ENCODE data around the gene GIPC3.
"Not testable (repeated sequence)": the region's sequence is repeated elsewhere in the genome, so short reads cannot be mapped to it uniquely, and the experiment has no call there.

GIPC3 gene

DNA sequence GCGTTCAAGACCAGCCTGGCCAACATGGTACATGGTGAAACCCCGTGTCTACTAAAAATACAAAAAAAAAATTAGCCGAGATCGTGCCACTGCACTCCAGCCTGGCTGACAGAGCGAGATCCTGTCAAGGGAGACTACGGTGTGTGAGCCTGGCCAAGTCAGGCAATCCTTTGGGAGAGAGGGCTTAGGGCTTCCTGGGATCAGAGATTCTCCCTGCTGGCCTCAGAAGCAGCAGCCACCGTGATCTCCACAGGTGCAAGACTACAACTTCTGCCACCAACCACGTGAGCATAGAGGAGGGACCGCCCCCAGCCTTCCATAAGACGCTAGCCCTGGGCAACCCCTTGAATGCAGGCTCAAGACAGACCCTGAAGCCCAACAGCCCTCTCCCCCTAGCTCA is 35.5 kb upstream of the GIPC3 start:
- FAIRE-seq (no peak), DNase-seq (ENCODE audit: insufficient read length, low spot score) (no peak)

DNA sequence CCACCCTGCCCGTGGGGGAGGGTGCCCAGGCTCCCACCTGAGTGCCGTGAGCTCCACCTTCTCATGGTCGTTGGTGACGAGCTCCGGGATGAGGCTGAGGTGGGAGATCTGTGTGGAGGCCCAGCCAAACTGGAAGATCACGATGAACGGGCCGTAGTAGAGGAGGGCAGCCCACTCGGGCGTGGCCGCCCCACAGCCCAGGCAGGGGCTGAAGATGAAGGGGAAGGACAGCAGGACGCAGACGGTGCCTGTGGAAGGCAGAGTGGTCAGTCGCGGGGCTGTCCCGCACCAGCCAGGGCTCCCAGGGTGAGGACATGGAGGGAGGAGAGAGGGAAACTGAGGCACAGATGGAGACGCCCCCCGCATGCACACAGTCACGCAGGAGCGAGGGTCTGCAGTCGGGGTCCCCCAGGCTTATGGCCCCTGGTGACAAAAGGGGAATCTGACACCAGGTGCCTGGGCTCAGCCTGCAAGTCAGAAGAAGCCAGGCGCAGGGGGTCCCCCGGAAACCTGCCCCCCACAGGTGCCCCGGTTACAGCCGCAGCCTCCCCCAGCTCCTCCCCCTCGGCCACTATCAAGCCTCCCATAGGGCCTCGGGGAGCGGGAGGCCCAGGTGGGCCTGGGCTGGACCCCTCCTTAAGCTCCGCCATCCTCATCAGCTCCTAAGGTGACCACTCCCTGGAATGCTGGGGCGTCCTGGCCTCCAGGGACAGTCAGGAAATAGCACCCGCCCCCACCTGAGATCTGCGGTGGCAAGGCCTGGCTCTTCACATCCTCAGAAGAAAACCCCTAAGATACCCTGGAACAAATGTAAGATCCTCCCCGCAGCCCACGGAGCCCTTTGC is 34.1 kb upstream of the GIPC3 start:
- FAIRE-seq: no peak
- DNase-seq (ENCODE audit: insufficient read length, low spot score): no peak

DNA sequence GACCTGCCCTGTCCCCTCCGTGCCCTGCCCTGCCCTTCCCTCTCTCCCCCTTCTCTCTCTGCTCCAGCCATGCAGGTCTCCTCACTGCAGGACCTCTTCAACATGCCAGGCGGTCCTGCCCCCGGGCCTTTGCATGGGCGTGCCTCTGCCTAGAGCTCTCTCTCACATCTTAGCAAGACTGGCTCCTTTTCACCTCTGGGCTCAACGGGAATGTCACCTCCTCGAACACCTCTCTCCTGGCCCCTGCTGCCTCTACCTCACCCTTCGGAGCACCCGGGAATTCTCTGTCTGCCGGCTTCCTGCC is 33.5 kb upstream of the GIPC3 start:
- FAIRE-seq: no peak
- DNase-seq (ENCODE audit: insufficient read length, low spot score): no peak

DNA sequence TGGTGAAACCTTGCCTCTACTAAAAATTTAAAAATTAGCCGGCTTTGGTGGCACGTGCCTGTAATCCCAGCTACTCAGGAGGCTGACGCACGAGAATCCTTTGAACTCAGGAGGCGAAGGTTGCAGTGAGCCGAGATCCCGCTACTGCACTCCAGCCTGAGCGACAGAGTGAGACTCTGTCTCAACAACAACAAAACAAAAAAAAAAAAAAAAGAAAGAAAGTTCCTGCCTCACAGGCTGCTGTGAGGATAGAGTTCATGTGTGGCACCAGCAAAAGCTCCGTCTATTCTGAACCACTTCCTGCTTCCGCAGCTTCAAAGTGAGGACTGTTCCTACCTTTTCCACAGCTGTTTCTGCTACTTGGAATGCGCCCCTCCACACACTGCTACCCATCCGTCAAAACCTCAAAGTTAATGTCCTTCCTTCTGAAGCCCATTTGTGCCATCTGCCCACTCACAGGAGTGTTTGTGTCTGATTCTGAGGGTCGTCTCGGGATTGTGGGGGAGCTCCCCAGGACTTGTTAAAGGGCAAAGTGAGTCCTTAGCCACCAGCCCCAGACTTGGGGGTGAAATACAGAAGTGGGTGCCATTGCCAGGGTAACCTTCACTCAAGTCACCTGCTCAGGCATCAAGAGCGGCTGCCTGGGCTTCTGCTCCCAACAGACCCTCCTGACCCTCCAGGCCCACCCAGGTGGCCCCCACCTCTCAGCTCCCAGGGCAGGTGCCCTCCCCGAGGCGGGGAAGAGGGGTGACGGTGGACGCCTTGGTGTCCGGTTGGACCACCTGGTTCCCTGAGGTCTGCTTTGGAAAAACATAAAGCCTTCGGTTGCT is 30.8 kb upstream of the GIPC3 start:
- peak; percentile 87 for FAIRE-seq
- DNase-seq (ENCODE audit: insufficient read length, low spot score): no peak

DNA sequence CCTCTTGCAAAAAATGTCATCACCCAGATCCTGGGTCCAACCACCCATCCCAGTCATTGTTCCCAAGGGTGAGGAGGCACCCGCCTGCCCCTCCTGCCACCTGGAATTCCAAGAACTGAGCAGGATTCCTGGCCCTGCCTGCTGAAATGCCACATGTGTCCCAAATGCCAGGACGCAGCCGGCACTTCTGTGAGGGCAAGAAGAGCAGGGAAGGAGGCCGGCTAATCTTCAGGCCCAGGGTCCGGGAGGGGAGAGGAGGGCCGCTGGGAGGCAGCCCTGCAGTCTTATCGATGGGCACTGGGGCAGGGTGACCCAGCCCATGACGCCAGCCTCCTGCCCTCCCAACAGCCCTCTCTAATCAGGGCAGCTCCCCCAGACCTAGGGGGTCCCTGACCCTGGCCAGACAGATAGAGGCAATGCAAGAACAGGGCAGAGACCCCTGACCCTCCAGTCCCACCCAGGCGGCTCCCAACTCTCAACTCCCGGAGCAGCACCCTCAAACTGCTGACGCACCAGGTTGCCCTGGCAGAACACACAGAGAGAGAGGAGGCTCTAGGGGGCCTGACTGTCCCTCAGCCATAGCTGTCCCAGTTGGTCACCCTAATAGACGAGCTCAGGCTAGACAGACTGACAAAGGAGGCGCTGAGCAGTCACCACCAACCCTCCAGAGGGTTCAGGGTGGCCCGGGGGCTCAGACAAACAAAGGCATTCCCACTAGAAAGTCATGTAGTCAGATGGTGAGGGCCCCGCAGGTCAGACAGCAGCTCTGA is 29.4 kb upstream of the GIPC3 start:
- FAIRE-seq (no peak), DNase-seq (ENCODE audit: insufficient read length, low spot score) (no peak)

DNA sequence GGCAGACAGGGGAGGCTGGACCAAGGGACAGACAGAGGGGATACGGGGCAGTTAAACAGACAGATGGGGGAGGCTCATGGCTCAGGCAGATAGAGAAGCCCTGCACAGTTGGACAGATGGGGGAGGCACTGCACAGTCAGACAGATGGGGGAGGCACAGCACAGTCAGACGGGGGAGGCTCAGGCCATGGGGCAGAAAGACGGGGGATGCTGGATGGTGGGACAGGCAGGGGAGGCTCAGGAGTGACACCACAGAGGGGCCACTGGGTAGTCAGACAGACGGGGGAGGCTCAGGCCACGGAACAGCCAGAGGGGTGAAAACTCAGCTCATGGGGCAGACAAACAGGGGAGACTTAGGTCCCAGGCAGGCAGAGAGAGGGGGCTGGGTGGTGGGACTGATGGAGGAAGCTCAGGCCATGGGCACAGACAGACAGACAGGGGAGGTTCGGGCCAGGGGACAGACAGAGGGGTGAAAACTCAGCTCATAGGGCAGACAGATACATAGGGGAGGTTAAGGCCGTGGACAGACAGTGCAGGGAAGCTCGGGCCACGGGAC is 28.8 kb upstream of the GIPC3 start:
- no peak for FAIRE-seq
- no peak for DNase-seq (ENCODE audit: insufficient read length, low spot score)

DNA sequence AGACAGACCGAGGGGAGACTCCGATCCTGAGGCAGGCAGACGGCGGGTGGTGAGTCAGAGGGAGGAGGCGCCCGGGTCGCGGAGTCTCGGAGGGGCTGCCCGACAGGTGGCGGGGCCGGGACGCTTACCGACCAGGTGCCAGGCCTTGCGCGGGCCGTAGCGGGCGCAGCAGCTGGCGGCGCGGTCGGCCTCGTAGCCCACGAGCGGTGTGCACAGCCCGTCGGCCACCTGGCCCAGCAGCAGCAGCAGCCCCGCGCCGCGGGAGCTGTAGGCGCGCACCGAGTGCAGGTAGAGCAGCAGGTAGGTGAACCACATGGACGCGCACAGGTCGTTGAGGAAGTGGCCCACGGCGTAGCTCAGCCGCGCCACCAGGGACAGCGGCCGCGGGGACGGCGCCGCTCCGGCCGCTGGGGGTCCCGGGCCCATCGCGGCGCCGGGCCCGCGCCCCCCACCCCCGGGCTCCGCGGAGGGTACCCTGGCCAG is 28.3 kb upstream of the GIPC3 start:
- no peak for FAIRE-seq
- no peak for DNase-seq (ENCODE audit: insufficient read length, low spot score)

DNA sequence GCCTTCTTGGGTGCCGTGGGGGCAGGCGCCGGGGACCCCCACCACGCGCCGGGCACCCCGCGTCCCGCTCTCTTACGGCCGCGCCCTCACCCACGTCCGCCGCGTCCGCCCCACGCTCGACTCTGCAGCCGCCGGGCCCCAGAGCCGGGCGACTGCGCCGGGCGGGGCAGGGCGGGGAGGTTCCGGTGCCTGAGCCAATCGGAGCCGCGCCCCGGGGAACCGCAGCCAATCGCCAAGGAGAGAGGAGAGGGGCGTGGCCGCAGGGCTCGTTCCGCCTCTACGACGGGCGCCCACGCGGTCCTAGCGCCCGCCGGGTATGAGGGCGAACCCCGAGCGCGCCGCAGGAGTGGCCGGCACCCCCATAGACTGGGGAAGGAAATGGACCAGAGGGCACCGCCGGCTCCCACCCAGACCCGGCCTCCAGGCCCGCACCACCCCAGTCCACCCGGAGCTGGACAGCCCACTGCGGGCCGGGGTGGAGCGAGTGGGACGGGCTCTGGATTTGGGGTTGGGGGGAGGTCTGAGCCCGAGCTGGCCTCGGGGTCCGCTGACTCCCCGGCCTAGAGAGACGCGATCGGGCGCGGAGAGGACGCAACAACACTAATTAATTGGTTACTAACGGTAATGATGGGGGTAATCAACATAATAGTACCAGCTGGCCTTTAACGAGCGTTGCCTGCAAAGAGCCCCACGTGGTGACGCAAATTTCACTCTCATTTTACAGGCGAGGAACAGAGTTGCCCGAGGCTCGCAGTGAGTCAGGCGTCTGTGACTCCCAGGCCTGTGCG is 27.6 kb upstream of the GIPC3 start, which contains the start of gene MFSD12:
Gene MFSD12, minus strand, starts transcription at position 126 of the 788 bp plus-strand sequence. CDS start 183 bp downstream, outside the sequence.
- DNase-seq (ENCODE audit: insufficient read length, low spot score) (peak; percentile 100), FAIRE-seq (peak; percentile 94)

DNA sequence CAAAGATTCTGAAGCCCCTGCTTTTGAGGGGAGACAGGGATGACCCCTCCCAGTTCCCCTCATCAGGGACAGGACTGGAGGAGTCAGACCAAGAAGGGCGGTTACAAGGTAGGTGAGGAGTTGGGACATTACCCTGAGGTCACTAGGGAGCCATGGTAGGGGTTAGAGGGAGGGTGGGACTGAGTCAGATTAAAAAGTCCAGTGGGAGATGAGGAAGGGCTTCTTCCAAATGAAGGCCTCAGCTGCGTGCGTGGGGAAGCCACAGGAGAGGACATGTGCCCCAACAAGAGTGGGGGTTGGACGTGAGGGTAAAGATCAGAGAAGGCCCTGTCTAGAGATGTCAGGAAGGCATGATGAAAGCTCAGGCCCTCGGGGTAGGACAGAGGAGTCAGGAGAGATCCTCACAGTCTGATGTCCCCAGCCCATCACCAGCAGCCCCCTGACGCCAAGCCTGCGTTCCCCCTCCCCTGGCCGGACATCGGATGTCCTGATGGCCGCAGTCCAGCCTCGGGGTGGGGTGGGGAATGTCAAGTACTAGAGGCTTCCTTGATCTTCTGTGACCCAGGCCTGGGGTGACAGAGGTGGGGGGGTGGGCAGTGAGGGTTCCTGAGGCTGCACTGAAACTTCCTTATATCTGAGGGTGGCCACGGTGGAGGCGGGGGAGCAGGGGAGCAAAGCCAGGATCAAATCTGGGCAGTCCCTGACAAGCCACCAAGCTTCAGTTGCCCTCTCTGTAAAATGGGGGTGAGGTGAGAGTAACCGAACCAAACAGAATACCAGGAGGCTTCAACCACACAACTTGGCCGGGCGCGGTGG is 21.4 kb upstream of the GIPC3 start:
- no peak for DNase-seq (ENCODE audit: insufficient read length, low spot score)
- FAIRE-seq: no peak

DNA sequence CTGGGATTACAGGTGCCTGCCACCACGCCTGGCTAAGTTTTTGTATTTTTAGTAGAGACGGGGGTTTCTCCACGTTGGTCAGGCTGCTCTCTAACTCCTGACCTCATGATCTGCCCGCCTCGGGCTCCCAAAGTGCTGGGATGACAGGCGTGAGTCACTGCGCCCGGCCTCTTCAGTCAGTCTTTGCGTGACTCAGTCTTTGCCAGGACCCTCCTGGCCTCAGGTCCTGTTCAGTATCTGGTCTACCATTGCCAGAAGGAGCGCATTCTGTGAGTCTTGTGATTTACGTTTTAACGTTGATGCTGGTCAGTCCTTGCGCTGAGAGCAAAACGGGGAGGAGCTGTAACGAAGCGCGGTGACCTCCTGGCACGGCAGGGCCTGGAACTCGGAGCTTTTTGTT is 20.1 kb upstream of the GIPC3 start:
- no peak for FAIRE-seq
- DNase-seq (ENCODE audit: insufficient read length, low spot score): no peak

DNA sequence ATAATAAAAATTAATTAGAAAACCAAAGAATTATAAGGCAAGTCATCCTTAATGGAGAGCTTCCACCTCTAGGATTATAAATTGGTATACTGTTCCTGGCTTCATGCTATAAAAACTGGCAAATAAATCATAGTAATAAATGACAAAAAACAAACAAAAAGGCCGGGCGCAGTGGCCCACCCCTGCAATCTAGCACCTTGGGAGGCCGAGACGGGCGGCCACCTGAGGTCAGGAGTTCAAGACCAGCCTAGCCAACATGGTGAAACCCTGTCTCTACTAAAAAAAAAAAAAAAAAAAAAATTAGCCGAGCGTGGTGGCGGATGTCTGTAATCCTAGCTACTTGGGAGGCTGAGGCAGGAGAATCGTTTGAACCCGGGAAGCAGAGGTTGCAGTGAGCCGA is 15.2 kb upstream of the GIPC3 start:
- not testable (repeated sequence) for FAIRE-seq; DNase-seq (ENCODE audit: insufficient read length, low spot score)

DNA sequence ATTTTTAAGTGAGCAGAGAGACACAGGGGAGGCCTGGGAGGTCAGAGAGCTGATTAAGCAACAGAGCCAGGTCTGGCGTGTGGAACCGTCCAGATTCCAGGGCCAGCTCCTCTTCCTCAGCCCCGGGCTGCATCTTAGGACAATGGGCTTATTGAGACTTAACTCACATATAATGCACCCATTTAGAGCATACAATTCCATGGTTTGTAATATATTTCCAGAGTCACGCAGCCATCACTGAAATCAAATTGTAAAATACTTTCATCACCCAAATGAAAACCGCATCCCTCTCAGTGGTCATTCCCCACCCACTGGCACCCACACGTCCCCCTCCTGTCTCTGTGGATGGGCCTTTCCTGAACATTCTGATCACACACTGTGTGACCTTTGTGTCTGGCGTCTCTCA is 14.7 kb upstream of the GIPC3 start:
- no peak for DNase-seq (ENCODE audit: insufficient read length, low spot score)
- no peak for FAIRE-seq

DNA sequence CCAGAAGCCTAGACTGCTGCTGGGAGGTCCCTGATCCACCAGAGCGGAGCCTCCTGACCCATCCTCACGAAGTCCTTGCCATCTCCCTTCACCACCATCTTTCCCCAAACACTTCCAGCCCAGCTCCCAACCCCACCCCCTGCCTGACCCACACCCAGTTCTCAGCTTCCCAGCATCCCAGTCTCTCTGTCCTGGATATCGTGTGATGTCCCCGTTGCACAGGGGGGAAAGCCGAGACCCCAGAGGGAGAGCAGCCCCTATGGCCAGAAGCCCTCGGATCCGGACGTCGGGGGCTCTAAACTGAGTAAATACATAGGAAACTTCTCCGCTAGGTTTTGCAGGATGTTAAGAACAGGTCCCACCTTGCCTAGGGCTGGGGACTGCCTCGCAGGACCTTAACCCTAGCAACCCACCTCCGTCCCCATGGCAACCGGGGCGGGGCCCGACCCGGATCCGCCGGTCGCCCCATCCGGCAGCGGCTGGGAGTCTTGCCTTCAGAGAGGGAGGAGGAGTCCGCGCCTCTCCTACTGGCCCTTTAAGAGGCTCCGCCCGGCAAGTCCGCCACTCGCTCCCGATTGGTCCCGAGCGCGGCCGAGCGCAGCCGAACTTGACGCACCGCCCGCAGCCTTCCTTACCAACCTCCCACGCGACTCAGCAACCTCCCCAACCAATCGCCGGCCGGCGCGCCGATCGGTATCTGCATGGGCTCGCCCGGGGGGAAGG is 13.0 kb upstream of the GIPC3 start:
- DNase-seq (ENCODE audit: insufficient read length, low spot score) (peak; percentile 98), FAIRE-seq (peak; percentile 97)

DNA sequence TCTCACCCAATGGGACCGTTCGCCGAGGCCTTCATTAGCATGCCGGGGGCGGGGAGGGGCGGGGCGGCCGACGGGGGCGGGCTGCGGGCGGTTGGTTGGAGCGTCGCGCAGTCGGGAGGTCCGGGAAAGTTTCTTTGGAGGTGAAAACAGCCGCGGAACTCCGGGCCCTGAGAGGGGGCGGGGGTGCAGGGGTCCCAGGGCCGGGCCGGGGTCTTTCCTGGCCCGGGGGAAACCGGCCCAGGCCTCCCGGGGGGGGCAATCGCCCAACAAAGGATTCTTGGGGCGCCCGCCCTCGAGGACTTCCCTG is 12.5 kb upstream of the GIPC3 start, which contains the start of gene HMG20B:
Gene HMG20B, plus strand, starts transcription at position 90 of the 307 bp plus-strand sequence. CDS start 366 bp downstream, outside the sequence.
- FAIRE-seq (no peak), DNase-seq (ENCODE audit: insufficient read length, low spot score) (no peak)

DNA sequence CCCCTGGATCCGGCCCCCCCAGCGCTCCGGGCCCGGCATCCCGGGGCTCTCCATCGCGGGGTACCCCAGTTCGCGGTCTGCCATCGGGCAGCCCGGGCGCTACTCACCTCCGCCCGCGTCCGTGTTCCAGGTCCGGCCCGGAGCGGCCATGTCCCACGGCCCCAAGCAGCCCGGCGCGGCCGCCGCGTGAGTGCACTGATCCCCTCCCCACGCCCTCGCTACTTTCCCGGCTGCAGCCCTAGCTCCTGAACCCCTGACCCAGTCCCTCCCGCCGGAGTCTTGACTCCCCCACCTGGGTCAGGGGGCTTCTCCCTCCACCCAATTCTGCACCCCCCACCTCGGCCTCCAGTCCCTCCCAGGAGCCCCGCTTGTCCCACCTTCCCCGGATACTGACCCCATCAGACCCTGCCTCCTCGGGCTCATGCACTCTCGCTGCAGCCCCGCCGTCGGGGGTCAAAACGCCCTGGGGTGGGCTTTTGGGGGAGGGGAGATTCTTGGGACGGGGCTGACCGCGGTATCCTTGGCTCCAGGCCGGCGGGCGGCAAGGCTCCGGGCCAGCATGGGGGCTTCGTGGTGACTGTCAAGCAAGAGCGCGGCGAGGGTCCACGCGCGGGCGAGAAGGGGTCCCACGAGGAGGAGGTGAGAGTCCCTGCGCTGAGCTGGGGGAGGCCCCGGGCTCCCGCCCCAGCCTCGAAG is 12.0 kb upstream of the GIPC3 start:
- DNase-seq (ENCODE audit: insufficient read length, low spot score) (no peak), FAIRE-seq (no peak)

DNA sequence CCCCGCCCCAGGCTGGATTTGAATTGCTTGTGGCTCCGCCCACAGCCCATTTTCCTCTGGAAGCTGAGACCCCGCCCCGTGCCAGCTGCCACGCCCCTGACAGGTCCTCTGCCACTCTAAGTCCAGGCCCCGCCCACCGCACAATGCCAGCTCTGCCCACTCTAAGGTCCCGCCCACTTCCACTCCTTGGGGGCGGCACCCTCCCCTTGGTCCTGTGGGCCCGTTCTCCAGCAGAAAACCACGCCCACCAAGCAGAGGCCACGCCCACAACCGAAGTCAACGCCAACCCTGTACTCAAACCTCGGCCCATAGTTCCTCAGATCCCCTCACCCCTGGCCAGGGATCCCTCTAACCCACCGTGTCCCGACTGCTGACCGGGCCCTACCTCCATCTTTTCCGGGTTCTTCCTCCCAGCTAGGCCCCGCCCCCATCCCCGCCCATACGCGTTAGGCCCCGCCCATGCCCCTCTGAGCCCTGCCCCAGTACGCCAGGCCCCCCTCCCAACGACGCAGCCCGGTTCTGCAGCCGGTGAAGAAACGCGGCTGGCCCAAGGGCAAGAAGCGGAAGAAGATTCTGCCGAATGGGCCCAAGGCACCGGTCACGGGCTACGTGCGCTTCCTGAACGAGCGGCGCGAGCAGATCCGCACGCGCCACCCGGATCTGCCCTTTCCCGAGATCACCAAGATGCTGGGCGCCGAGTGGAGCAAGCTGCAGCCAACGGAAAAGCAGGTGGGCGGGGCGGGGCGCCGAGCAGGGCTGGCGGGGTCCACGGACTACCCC is 11.2 kb upstream of the GIPC3 start:
- peak; percentile 93 for FAIRE-seq
- peak; percentile 94 for DNase-seq (ENCODE audit: insufficient read length, low spot score)

DNA sequence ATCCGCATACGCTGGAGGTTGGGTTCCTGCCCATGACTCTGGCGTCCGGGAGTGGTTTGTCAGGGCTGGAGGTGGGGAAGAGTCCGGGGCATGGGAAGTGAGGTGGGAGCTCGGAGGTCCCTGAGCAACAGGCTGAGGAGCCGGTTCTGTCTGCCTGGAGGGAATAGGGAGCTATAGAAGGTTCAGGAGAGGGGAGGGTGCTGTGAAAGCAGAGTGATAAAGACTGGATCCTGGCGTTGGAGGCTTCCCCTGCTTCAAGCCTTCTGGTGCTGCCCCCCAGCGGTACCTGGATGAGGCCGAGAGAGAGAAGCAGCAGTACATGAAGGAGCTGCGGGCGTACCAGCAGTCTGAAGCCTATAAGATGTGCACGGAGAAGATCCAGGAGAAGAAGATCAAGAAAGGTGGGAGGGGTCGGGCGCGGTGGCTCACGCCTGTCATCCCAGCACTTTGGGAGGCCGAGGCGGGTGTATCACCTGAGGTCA is 10.0 kb upstream of the GIPC3 start:
- FAIRE-seq (no peak), DNase-seq (ENCODE audit: insufficient read length, low spot score) (no peak)

Data from GM19239 (cell line).